ENCODE measurements around the gene CCDC50.

The CCDC50 gene

DNA sequence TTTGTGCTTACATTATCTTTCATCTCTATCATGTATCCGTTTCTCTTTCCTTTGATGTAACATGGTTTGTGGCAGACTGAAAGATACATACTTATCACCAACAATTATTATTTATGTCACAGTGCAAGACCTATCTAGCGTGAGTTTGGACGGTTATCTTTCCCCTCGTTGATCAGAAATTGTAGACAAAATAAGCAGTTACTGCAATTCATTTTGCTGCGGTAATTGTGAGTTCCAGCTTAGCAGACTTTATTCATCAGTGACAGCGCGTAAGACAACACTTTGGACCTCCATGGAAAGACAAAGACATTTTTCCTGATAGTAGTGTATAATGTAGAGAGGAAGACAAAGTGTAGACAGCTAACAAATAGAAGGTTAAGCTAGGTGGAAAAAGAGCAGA is 52.1 kb downstream of the CCDC50 start:
- no peak for DNase-seq

DNA sequence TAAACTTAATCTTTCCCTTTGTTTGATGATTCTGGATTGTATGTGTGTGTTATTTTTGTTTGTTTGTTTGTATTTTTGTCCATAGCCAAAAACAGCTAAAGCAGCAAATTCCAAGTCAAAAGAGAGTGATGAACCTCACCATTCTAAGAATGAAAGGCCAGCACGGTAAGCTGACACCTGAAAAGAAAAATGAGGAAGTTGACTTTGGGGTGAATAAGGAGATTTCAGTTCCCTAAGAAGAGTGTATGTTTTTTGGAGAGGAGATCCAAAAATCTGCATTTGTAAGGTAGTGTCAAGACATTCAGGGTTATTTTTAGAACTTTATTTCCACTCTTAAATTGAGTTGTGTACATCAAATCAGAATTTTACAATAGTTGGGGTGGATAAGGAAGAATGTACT is 53.5 kb downstream of the CCDC50 start:
- DNase-seq: no peak

DNA sequence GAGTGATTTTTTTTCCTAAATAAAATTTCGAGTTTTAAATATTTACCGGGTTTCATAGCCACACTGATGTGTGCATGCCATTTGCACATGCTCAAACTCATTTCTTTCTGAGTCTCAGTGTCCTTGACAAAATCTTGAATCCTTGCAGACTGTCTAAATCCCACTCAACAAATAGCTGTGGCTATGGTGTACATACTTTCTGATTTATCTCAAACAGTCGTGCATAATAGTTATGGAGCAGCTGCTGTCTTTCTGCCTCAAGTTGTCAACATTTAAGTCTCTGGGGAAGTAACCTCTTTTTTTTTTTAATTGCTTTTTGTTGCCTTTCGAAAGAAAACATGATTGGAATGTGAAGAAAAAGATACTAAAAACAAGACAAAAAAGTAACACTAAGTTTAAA is 53.9 kb downstream of the CCDC50 start:
- no peak for DNase-seq

DNA sequence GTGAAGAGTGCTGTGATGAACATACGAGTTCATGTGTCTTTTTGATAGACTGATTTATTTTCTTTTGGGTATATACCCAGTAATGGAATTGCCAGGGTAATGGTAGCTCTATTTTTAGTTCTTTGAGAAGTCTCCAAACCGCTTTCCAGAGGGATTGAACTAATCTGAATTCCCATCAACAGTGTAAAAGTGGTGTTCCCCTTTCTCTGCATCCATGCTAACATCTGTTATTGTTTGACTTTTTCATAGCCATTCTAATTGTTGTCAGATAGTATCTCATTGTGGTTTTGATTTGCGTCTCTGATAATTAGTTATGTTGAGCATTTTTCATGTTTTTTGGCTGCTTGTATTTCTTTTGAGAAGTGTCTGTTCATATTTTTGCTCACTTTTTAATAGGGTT is 55.9 kb downstream of the CCDC50 start:
- DNase-seq: no peak

DNA sequence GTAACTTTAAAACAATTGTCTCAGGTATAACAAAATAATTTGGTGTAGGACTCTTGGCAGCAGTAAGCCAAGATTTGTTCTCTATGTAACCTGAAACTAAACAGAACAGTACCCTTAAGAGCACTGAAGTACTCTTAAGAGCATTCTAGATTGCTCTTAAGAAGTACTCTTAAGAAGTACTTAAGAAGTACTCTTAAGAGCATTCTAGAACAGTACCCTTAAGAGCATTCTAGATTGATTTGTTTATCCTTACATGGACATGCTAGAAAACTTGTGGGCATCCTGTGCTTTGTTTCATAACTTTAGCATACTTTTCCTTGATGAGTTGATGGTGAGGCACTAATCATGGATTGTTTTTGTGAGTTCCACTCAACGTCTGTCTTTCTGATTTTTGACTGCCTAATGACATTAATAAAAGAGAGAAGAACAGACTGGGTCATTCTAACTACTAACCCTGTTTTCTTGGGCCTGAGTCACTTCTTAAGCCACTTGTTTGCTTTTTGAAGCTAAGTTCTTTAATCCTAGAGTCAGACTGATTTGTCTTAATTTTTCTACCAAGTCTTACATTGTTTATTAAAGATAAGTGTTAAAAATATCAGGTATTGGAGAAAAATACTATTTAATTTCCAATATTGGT is 58.4 kb downstream of the CCDC50 start:
- no peak for DNase-seq

DNA sequence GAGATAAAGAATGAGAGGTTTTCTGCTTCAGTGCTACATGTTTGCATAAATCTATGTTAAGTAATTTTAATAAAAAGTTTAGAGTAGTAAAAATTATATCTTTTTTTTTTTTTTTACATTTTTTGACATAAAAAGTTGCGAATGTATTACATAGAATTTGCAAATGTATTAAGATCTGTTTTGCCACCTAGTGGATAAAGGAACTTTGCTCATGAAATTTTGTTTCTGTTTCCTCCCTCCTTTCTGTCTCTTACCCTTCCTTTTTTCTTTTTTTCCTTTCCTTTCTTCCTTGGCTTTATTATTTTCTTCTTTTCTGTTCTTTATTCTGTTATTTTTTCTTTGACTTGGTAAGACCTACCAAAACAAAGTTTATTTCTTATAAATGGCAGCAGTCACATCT is 59.6 kb downstream of the CCDC50 start:
- DNase-seq: no peak

DNA sequence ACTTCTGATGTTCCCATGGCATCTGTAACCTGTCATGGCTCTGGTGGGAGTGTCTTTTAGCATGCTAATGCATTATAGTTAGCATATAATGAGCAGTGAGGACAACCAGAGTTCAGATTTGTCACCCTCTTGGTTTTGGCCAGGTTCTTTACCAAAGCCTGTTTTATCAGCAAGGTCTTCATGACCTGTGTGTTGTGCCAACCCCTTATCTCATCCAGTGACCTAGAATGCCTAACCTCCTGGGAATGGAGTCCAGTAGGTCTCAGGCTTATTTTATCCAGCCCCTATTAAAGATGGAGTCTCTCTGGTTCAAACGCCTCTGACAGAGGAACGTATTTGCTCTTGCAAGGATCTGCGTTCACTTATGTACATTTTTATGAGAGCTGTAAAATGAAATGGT is 61.4 kb downstream of the CCDC50 start:
- no peak for DNase-seq

DNA sequence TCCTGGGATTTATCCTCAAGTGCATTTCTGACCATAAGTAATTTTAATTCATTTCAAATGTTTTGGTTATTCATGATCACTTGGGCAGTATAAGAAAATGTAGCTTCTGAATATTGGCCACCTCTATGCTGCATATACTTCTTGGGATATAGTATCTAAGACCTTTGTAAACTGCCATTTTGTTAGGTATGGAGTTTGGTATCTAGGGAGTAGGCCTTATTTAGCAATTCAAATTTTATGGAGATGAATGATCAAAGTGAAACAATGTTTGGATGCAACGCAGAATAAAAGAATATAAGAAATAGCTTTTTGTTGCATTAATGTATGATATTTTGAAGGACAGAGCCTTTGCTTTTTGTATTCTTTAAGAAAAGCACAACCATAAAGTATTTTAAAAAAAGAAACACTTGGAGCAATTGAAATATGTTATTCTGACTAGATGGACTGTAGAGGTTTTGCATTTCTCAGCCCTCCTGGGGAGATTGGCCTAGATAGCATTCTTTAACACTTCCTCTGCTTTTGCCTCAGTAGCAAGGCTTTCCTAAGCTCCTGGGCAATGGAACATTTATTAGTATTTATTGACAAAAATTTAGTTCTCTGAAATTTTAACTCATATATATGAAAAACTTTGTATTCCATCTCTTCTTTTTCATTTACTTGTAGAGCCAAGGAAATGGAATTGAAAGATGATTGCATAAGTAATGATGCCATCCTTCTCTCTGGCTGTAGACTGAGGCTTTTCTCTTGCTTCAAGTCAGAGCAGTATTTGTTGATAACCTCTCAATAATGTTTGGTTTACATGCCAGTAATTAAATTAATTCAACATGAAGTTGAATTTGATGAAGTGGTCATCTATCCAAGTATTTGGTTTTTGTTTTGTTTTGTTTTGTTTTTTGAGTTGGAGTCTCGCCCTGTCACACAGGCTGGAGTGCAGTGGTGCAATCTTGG is 62.9 kb downstream of the CCDC50 start:
- DNase-seq: no peak

DNA sequence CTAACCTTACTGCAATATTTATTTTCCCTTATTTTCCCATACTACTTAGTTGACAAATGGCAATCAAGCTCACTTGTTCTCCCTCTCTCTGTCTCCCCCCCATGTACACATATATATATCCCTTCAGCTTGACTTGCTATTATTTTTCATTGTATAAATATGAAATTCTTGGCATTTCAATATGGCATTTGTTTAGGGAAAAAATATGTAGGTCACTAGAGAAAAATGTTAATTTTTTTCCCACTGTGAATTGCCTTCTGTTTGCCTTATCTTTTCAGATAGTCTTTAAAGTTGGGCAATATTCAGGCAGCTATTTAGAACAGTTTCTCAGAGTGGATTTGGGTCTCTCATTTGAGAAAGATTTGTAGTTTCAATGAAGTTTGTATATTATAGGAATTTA is 64.0 kb downstream of the CCDC50 start:
- DNase-seq: no peak

DNA sequence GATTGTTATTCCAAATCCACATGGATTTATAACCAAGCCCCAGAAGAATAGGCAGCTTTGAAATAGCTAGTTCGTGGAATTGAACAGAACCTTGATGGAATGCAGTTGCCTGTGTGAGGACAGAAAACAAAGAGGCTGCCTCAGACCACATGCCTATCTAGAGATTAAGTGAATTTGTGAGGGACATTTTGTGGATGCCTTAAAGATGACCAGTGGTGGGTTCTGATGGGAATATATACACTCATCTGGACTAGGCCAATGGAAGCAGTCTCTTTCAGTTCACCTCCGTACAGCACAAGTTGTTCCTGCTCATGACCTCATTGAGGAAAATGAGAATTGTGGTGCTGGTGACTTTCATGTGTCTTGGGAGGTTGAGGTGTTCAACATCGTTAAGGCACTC is 68.6 kb downstream of the CCDC50 start:
- DNase-seq: no peak

DNA sequence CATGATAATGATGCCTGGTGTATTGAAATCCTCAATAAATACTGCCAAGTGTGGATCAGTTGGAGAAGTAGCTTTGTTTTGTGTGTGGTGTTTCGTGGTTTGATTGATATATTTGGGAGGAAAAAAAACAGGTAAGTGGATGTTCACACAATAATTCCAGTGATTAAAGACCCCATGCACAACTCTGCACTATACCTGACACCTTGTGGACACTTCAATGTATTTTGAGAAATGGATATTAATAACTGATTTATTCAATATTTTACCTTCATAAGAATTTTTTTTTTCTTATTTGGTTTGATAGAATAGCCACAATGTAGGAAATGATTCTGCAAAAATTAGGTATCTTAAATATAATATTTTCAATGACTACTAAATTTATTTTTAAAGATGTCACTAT is 69.4 kb downstream of the CCDC50 start:
- no peak for DNase-seq

DNA sequence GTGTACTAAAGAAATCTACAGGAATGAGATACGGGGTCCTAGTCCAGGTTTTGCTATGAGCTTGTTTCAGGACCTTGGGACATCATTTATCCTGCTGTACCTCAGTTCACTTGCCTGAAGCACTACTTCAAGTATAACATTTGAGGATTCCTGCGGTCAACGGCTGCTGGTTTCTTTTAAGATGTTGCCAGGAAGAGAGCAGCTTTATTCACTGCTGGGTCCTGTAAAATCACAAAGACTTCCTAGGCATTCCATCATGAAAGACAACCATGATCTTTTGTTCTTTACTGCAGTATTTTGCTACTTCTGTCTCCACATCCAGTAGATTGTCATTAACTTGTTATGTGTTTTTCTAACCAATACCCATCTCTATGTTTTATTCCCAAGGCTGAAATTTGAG is 70.7 kb downstream of the CCDC50 start:
- DNase-seq: no peak

DNA sequence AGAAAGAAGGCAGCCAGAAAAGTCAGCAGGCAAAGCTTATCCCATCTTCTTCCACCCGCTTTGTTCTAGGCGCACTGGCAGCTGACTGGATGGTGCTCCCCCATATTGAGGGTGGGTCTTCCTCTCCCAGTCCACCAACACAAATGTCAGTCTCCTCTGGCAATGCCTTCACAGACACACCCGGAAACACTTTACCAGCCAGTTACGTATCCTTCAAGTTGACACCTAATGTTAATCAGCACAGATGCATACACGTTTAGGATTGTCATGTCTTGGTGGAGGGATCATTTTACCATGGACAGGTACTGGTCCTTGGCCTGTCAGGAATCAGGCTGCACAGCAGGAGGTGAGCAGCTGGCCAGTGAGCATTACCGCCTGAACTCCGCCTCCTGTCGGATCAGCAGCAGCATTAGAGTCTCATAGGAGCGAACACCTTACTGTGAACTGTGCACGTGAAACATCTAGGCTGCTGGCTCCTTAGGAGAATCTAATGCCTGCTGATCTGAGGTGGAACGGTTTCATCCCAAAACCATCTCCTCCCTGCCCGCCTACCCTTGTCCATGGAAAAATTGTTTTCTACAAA is 72.7 kb downstream of the CCDC50 start:
- no peak for DNase-seq

DNA sequence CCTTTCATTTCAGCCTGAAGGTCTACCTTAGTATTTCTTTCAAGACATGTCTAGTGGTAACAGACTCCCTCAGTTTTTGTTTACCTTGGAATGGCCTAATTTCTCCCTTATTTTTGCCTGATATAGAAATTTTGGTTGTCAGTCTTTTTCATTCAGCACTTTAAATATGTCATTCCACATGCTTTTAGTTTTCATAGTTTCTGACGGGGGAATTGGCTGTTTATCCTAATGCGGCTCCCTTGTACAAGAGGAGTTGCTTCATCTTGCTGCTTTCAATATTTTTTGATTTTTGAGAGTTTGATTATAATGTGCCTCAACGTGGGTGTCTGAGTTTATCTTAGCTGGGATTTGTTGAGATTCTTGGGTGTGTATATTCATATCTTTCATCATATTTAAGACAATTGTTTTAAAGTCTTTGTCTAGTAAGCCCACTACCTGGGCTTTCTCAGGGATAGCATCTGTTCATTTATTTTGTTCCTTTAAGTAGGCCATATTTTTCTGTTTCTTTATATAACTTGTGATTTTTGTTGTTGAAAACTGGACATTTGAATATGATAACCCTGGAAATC is 80.7 kb downstream of the CCDC50 start:
- no peak for DNase-seq

DNA sequence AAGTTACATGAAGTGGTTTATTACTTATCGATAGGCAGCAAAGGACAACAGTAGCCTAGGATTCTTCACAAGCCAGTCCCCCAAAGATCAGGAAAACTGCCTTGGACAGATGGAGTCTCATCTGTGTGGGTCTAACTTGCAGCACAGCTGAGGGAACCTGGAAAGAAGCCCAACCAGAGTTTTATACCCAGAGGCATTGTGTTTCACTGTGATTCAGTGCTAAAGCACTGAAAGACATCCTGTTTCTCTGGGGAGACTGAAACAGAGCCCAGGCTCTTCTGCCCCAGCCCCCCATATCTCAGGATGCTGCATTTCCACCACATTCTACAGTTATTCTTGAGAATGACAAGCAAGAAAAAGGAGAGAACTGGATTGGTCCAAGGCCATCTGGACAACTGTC is 83.6 kb downstream of the CCDC50 start:
- DNase-seq: no peak

DNA sequence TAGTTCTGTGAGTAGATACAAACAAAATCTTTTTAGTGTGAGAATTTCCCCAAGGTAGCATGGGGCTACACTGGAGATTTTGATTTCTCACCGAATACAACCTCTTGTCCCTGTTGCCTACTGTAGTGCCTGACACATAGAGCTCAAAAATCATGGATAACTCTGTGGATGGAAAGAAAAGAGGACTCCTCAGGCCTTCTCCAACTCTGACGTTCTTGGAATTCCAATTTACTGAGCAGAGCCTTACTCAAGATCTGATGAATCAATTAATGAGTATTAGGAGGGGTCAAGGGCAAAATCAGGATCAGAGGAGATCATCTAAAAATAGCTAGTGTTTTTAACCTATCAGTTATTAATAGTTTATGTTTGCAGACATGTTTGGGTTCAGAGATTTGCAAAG is 85.1 kb downstream of the CCDC50 start:
- no peak for DNase-seq

DNA sequence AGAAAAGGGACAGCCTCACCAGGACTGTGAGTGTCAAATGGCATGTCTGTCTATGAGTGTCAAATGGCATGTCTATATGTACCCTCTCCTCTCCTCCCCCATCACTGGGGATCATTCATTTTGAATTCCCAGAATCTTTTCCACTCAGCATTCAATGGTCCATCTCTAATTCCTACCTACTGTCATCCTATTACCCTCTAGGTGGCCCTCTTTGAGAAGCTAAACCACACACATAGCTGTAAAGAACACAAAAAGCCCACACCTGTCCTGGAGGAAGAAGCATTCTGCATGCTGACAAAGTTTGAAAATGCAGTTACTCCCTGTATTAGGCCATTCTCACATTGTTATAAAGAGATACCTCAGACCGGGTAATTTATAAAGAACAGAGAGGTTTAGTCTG is 85.5 kb downstream of the CCDC50 start:
- DNase-seq: no peak

DNA sequence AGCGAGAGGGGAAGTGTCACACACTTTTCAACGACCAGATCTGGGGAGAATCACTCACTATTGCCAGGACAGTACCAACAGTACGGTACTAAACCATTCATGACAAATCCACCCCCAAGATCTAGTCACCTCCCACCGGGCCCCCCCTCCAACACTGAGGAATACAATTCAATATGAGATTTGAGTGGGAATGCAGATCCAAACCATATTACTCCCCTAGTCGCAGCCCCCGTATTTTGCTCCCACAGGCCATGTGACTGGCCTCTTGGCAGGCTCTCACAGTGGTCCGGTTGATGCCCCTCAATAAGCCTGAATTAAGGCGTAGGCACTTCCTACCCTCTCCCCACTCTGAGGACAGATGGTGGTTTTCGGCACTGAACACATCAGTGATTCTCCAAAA is 86.4 kb downstream of the CCDC50 start:
- DNase-seq: no peak

DNA sequence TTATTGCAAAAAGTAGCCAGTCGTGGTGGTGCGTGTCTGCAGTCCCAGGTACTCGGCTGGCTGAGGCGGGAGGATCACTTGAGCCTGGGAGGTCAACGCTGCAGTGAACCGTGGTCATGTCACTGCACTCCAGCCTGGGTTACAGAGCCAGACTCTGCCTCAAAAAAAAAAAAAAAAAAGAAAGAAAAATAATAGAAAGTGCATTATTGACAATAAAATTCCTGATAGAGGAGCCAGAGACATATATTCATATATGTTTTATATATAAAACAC is 88.2 kb downstream of the CCDC50 start:
- no peak for DNase-seq

DNA sequence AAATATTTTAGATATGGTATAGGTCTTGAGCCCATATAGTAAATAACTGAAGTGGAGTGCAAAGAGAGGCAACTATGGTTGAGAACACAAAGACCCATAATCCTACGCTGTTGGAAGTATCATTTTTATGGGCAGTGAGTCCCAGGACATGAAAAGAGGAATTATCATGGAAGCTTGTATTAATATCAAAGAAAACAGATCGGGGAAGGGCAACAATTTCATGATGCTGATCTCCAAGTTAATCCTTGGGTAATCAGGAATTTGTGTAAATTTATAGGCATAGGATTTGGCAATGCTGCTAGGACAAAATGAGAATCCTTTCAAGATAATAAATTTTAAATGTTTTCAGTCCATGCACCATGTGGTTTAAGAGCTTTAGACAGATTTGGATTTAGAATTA is 91.6 kb downstream of the CCDC50 start:
- no peak for DNase-seq

DNA sequence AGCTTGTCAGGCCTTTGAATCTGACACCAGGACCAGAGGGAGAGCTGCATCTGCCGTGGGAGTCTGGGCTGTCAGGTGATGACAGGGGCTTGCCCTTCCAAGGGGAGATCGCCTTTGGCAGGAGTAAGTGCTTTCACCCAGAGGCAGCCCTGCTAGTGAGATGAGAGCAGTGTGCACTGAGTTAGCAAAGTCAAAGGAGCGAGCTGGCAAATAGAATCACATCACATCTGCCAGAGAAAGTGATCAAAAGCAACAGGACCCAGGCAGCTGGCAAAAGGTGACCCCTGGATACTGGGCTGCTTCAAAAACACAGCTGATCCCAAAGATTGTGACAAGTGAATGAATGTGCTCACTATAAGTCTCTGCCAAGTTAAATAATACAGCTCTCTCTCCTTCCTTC is 95.7 kb downstream of the CCDC50 start:
- DNase-seq: no peak

DNA sequence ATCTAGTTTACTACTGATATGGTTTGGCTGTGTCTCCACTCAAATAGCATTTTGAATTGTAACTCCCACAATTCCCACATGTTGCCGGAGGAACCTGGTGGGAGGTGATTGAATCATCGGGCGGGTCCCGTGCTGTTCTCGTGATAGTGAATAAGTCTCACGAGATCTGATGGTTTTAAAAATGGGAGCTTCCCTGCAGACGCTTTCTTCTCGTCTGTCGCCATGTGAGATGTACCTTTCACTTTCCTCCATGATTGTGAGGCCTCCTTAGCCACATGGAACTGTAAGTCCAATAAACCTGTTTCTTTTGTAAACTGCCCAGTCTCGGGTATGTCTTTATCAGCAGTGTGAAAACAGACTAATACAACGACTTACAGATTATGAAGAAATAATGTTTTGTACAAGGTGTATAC is 96.1 kb downstream of the CCDC50 start:
- DNase-seq: no peak

DNA sequence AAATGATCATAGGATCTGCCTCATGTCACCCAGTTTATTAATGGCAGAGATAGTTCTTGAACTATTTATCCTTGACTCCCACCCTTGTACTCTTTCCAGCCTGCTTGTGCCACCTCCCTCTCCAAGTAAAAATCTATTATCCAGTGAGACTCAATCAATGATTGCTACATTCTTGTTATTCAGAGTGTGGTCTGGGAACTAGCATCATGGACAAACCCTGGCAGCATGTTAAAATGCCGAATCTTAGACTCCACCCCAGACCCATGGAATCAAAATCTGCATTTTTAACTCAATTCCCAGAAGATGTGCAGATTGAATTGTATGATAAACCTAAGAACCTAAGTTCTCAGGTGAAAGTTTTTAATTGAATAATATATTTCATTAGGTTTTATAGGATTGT is 97.1 kb downstream of the CCDC50 start:
- DNase-seq: no peak

DNA sequence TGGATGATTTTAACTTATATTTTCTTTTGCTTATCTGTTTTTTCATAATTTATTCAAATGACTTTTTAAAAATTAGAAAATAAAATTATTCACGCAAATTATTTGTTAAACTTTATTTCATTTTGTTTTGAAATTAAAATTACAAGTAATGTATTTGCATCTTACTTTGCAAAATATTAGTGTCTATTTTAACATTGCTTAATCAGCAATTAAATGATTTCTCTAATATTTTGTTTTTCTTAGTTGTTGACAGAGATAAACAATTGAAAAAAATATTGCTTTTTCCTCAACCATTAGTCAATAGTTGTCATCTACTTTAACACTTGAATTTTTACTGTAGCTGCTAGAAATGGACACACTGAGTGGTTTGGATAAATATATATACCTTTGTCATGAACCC is 99.0 kb downstream of the CCDC50 start:
- no peak for DNase-seq

All from CD4-positive, alpha-beta T cell treated with Interleukin-15 for 1 hour (primary cell).